Stimulated activated CD4-positive, alpha-beta T cell treated with anti-CD3 and anti-CD28 coated beads, Interleukin-15, amount 100 ng/mL, for 24 hours (primary cell): Measurements from ENCODE around the gene SERPINE2.
"Not testable (repeated sequence)": the region's sequence is repeated elsewhere in the genome, so short reads cannot be mapped to it uniquely, and the experiment has no call there.

Experiments used
- DNase-seq: peaks from one replicate; pipeline ENCODE4 v3.0.0-alpha.2; 2020

SERPINE2 gene

GRCh38 chr2:223970343-223971128 lies 68.5 kb downstream of the SERPINE2 start:
- DNase-seq, result peak; percentile 65

GRCh38 chr2:223969856-223970255 lies 69.2 kb downstream of the SERPINE2 start:
- no peak for DNase-seq

DNA sequence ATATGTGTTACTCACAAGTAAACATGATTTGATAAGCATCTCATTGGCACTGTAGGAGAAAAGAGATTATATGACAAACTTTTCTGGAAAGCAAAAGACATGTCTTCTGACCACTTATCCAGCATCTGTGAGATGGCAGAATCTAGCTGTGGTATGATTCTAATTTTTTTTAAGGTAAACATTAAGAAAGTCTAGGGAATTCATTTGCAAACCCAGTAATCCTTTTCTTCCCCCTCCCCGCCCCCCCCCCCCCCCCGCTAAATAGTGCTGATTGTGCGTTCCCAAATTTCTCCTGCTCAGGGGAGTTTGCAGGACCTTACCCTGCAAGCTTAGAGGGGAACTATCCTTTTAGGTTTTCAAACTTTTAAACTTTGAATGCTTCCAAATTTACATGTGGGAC lies 69.8 kb downstream of the SERPINE2 start:
- no peak for DNase-seq

GRCh38 chr2:223967981-223968380 lies 71.1 kb downstream of the SERPINE2 start:
- DNase-seq, result no peak

DNA sequence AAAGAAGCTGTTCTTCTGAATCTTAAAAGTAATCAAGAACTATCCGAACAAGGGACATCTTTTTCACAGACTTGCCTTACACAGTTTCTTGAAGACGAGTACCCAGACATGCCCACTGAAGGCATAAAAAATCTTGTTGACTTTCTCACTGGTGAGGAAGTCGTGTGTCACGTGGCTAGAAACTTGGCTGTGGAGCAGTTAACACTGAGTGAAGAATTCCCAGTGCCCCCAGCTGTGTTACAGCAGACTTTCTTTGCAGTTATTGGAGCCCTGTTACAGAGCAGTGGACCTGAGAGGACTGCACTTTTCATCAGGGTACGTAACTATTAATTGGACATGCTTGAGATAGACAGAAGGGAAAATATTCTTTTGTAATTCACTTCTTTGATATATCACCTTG lies 79.4 kb downstream of the SERPINE2 start:
- no peak for DNase-seq

DNA sequence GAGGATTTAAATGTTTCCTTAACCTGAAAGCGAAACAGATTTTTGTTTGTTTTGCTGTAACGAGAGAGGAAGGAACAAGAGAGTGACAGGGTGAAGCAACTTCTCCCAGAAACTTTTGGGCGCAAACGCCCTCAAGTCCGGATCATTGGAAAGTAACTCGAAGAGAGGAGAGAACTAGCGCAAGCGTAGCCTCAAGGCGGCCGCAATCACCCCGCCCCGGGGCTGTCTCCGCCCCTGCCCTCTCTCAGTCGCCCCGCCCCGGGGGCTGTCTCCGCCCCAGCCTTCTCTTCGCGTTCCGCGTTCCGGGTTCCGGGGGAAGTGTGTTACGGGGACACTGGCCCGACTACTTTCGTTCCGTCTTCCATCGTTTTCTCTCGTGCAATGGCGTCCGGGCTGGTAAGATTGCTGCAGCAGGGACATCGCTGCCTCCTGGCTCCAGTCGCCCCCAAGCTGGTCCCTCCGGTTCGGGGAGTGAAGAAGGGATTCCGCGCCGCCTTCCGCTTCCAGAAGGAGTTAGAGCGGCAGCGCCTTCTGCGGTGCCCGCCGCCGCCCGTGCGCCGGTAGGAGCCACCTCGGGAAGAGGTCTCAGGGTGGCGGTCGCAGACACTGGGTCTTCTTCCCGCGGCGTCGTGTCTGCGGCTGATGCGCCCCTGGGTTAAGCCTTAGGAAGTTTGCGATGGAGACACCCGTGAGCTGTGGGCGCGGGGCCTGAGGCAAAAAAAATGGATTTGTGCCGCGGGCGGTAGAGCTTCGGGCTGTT lies 81.8 kb downstream of the SERPINE2 start, which contains the start of gene MRPL44:
MRPL44 (plus strand) TSS at position 372 of the 760 bp plus-strand sequence; CDS start at position 382, 10 bp downstream.
- peak; percentile 97 for DNase-seq

DNA sequence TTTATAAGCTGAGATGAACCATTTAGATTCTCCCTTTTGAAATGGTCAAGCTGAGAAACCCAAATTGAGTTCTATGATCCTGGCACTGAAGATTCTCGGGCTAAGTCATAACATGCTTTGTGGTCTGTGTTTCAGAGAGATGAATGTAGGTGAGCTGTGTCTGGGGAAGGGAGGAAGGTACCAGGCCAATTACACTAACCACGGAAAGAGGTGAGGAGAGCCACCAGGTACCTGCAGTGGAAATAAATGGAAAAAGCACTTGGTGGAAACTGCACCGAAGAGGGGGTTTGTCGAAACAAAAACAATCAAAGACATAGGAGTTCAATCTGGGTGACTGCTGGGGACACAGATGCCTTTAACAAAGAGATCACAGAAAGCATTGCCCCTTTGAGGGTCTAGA lies 82.8 kb downstream of the SERPINE2 start:
- DNase-seq, result no peak

DNA sequence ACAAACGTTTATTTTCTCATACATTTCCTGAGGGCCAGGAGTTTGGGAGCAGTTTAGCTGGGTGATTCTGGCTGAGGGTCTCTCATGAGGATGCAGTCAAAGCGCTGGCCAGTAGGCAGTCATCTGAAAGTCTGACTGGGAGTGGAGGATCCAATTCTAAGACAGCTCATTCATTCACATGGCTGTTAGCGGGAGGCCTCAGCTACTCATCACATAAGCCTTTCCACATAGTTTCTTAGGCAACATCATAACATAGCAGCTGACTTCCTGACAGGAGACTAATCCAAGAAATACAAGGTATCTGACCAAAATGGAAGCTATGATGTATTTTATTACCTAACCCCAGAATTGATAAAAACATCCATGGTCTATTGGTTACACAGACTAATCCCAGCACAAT lies 84.7 kb downstream of the SERPINE2 start:
- DNase-seq, result no peak

DNA sequence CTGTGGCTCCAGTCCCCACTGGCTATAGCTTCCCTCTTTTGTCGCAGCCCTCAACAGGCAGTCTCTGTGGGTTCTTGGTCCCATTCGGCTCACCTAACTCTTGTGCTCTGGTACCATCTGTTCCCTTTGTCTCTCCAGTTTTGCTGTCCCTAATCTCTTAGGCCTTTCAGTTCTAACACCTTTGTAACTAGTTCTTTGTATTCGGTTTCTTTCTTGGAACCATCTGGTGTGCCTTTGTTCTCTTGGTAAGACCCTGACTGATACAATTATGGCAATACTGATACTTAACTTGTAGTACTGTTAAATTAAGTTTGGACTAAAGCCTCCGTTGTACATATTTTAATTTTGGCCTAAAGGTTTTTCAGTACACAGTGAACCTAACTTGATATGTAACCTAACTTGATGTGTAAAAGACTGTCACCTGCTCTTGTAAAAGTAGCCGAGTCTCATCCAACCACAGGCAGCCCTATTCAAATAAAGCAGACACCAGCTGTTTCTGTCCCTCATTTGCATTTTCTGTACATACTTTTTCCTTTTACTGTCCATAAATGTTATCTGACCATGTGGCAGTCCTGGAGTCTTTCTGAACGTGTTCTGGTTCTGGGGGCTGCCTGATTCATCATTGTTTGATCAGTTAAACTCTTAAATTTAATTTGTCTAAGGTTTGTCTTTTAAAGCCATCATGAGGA lies 86.7 kb downstream of the SERPINE2 start:
- DNase-seq, result no peak

- no peak for DNase-seq
Measured at GRCh38 chr2:223950448-223951347, 88.4 kb downstream of the SERPINE2 start.

- no peak for DNase-seq
Measured at GRCh38 chr2:223949241-223949840, 89.7 kb downstream of the SERPINE2 start.

GRCh38 chr2:223947711-223948205 lies 91.3 kb downstream of the SERPINE2 start:
- DNase-seq, result no peak

- no peak for DNase-seq
Measured at GRCh38 chr2:223945755-223946154, 93.3 kb downstream of the SERPINE2 start.

DNA sequence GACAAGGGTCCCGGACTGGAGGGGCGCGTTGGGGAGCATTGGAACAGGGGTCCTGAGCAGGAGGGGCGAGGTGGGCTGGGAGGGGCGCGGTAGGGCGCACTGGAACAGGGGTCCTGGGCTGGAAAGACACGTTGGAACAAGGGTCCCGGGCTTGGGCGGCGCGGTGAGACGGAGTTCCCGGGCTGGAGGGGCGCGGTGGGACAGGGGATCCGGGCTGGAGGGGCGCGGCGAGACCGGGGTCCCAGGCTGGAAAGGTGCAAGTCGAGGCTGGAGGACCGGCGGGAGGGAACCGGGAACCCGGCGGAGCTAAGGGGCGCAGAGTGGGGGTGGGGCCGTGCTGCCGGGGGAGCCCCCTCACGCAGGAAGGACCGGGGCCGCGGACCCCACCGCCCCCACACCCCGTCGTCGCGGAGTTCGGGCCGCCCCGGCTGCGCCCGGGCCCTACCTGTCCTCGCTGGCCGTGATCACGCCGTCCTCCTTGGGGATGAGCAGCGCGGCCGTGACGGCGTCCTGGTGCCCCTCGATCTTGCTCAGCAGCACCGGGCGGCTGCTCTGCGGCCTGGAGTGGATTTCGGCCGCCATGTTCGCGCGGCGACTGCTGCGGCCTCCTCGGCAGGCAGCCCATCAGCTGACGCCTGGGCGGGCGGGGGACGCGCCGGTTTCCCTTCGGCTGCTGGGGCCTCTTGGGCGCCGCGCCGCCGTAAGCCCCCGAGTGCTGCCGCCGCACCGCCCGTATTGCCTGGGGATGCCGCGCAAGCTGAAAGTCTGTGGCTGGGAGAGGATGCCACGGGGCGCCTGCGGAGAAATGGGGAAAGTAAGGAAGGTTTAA lies 94.2 kb downstream of the SERPINE2 start, which contains the start of gene WDFY1:
WDFY1 (minus strand) TSS at position 633 of the 829 bp plus-strand sequence; CDS start at position 582, 51 bp downstream.
- peak; percentile 88 for DNase-seq

- peak; percentile 51 for DNase-seq
Measured at GRCh38 chr2:223944166-223944702, 94.9 kb downstream of the SERPINE2 start.

DNA sequence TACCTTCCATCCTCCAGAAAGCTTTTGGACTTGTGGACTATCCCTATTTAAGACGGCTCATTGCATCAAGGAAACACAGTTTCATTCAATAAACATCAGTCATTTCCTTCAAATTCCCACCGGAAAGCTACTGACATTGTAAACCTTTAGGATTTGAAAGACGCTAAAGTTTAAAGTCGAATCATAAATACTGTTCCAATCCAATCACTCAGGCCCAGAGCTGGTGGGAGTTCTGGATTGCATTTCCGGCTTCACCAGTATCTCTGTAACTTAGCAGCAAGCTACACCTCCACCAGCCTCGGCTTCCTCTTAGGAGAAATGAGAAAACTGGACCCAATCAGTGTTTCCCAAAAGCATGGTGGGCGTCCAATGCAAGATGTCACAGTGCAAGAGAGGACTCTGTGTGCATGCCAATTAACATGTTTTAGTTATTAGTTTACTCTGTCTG lies 95.5 kb downstream of the SERPINE2 start:
- DNase-seq, result no peak

DNA sequence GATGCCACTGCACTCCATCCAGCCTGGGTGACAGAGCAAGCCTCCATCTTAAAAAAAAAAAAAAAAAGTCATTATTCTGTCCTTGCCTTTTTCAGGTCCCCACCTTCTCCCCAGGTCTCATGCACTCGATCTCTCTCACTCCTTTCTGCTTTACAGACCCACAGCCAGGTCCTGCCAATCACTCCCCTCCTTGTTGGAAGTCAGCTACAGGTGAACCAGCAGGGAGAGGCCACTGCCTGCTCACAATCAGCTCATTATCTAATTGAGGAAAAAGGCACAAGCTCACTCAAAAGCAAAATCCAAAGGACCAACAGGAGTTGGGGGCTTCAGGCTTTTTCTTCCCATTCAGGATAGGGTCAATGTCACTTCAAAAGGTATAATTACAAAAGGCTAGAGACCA lies 96.0 kb downstream of the SERPINE2 start:
- no peak for DNase-seq

DNA sequence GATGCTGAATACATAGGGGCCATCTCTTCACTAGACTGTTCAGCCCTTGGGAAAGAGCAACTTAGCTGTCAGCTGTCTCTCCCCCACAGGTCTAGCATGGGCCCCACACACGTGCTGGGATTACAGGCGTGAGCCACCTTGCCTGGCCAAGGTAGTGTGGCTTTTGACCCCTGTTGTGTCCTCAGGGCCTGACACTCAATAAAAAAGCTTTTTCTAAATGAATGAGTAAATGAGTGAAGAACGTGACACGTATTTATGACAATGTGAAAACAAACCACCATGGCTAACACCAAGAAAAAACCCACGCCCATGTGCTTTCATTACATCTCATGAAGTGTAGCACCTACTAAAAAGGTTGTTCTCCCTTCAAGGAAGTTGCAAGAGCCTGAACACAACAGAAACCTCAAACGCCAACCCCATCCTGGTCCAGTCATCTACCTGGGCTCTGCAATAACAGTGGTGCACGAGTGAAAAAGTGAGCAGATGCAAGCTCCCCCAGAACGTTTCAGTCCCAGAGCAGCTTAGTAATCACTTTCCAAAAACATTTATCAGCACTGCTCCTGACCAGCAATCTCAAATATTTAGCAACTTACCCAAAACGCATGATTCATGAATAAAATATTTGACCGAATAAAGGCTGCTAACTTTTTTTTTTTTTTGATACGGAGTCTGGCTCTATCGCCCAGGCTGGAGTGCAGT lies 97.4 kb downstream of the SERPINE2 start:
- peak; percentile 83 for DNase-seq

- not testable (repeated sequence) for DNase-seq
Measured at GRCh38 chr2:223939438-223939837, 99.6 kb downstream of the SERPINE2 start.

DNA sequence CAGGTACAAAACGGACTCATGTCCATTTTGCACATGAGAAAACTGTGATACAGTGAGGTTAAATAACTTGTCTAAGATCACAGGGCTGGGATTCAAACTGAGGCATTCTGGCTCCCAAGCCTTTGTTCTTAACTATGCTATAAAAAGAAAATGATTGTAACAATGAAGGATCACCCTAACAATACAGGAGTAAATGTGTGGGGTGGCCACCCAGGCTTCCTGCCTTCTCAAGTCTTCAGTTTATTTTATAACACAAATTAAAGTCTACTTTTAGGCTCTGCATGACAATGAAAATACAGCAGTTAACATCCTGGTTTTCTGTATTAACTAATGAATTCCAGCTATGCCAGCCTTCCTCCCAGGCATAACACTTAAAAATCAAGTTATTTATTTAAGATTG lies 101.6 kb downstream of the SERPINE2 start:
- DNase-seq, result no peak
